ENCODE data around the gene RAD51B.

The RAD51B gene

DNA sequence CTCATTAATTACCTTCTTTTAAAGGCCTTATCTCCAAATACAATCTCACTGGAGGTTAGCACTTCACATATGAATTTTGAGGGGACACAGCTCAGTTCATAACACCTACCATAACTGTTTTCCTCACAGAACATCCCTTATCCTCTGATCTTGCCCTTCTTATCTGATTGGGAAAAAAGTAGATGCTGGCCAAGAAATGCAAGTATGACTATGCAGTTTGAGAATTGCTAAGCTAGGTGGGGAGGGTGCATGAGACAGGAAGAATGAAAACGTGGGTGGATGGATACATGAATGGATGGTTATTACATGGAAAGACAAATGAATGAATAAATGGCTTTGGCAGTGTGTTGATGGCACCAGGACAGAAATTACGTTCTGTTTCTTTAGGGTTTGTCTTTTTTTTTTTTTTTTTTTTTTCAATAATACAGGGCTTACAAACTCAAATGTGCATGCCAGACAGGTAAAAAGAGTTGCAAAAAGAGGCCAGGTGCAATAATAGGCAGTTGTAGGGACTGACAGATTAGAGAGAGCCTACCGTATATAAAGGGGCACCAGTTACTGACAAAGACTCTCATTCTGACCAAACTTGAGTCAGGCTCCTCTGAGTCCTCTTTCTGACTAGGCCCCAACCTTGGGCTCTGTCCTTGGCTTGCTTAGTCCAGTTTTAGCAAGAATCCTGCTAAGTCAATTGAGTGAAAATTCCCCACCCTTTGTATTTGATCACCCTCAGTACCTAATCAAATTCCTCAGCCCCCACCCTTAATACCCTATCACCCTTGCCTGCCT, 668.4 kb downstream of the RAD51B start:
- no peak for DNase-seq (ENCODE audit: low spot score)

DNA sequence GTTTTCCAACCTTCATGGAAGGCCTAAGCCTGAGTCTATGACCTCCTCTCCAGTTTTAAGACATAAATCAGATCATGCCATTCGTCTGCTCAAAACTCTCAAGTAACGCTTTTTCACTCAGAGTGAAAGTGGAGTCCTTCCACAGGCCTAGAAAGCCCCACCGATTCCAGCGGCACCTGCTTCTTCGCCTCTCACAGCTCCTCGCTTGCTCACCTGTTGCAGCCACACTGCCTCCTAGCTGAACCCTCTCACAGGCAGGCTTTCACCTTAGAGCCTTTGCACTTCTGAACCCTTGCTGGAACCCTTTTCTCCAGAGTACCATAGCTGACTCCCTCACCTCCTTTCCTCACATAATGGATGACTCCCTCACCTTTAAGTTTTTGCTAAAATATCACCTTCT, 672.2 kb downstream of the RAD51B start:
- DNase-seq (ENCODE audit: low spot score): no peak

DNA sequence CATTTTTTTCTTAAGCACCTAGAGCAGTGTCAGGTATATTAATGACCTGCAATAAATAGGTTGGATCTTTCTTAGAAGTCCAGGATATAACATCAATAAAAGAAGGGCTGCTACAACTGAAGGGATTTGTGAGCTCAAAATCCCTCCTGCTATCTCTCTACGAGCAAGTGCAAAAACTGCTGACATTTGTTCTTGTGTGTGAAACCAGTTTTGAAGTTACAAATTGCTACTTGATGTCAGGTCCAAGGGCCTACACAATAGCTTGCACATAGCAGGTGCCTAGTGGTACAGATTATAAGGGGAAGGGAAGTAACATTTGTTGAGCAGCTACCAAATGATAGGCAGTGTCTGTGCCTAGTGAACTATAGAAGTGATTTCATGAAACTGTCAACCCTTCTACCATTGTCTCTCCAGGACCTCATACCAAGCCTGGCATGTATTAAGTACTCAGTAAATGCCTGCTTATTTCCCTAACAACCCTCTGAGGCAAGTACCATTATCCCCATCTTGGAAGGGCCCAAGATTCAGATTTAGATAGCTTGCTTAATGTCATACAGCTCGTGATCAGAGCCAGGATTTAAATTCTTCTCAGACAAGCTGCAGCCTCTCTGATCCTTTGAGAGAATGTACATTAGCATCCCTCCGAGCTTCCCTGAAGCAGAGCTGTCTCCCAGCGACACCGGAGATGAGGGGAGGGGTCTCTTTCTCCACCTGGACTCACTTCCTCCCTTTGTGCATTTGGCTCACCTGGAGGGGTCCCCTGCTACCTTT, 673.0 kb downstream of the RAD51B start:
- DNase-seq (ENCODE audit: low spot score): no peak

DNA sequence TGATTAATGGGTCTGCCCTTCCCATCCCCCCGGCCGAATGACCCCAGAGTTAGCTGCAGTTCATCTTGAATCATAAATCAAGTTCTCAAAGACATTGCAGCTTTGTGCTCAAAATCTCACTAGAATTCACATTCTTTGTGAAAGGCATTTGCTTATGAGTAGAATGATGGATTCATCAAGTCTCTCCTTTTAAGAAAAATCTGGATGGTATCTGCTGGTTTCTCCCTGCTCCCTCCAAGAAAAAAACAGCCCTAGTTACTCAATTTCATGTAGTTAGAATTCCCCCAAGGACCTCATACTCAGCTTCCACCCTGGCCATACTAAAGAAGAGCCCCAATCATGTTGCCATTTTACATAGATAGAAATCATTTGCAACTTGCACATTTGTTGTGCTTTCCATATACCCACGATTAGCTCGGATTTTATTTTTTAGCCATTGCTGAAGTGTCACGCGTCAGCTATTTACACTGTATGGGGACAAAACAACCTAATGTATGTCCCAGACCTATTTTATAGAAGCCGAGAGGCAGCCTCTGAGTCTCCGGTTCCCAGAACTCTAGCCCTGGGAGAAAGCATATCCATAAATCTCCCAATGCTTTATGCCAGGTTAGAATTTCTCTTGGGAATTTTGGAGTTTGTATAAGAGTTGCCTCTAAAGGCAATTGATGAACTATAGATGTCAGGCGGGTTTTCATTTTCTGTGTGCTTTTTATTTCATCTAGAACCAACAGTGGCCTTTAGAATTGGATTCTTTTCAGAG, 673.8 kb downstream of the RAD51B start:
- no peak for DNase-seq (ENCODE audit: low spot score)

DNA sequence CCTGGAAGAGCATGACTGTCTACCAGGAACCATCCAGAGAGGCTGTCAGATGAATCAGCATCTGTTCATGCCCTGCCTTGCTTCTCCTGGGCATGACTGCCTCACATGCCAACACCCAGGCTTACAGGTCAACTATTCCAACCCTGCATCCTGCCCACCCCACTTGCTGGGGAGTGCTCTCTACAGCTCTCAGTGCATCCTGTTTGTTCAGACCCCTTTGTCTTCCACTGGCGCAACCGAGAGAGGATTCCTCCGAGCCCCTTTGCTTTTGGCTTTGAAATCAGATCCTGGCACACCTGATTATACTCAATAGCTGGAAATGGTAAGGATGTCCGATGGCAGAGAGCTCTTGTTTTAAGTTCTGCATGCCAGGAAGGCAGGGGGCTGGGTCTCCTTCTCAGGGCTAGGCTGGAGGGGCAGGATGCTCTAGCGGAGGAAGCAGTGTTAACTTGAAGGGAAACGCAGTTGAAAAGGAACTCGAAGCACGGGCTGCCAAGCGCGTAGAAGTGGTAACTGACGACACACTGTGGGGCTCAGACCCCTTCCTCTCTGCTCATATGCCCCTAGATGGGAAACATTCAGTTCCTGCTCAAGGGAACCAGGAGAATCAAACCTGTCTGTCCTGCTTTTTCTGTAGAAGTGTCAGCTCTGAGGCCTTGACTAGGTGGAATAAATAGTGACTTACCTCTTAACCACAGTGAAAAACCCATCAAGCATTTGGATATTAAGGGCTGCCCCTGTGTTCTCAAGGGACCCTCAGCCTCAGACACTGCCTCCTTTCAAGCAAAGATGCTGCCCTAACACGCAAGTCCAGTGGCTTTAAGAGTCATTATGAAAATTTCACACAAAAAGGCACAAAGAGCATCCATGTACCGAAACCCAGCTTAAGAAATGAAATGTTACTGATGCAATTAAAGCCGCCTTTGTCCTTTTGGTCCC, 675.8 kb downstream of the RAD51B start:
- DNase-seq (ENCODE audit: low spot score): no peak

DNA sequence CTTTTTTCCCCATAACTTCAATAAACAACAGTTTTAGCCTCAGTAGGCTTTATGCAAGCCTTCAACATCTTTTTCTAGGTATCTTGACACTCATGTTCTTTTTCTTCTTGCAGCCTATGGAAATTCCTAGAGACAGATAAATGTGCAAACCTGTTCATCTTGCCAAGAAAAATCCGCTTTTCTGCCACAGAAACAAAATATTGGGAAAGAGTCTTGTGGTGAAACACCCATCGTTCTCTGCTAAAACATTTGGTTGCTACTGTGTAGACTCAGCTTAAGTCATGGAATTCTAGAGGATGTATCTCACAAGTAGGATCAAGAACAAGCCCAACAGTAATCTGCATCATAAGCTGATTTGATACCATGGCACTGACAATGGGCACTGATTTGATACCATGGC, 677.4 kb downstream of the RAD51B start:
- DNase-seq (ENCODE audit: low spot score): no peak

DNA sequence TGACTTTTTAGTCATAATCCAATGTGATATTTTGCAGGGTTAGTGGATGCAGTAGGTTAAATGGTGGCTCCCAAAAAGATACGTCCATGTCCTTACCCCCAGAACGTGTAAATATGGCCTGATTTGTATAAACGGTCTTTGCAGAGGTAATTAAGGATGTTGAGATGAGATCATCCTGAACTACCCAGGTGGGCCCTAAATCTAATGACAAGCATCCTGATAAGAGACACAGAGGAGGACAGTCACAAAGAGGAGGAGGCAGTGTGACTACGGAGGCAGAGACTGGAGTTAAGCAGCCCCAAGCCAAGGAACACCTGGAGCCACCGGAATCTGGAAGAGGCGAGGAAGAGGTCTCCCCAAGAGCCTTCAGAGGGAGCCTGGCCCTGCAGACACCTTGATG, 679.9 kb downstream of the RAD51B start:
- no peak for DNase-seq (ENCODE audit: low spot score)

DNA sequence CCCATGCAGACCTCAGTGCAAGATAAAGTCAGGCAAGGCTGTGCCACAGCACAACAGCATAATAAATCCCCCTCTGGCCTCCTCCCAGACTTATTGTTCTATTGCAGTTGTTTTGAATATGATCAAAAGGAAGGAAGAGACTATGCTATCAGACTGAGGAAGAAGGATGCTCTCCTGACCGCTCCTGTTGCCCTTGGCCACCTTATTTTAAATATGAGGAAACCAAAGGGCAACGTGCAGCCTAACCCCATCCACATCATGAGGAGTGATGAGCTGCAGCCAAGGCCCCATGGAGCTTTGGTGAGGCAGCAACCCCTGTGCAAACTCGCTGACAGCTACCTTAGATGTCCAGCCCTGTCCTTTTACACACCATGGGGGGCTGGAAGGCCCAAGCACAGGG, 681.6 kb downstream of the RAD51B start:
- no peak for DNase-seq (ENCODE audit: low spot score)

DNA sequence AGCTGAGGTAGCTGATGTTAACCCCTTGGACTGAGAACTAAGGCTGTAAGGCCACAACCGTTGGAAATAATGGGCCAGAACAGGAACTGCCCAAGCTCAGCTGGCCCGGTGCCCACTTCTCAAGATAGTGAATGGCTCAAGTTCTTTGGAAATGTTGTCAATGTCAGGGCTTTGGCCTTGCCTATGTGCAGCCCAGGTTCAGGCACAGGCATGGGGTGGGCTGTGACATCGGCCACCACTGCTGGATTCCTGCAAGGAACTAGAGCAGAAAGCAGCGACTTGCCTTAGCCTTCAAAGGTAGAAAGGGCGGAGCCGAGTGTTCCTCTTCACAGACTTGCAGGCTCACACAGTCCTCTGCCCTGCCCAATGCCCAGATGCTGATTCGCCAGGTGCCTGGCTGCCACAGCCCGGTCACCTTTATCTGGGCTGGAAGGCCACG, 682.1 kb downstream of the RAD51B start:
- no peak for DNase-seq (ENCODE audit: low spot score)

- no peak for DNase-seq (ENCODE audit: low spot score)
These were observed 682.7 kb downstream of the RAD51B start for GRCh38 chr14:68502230-68502629.

DNA sequence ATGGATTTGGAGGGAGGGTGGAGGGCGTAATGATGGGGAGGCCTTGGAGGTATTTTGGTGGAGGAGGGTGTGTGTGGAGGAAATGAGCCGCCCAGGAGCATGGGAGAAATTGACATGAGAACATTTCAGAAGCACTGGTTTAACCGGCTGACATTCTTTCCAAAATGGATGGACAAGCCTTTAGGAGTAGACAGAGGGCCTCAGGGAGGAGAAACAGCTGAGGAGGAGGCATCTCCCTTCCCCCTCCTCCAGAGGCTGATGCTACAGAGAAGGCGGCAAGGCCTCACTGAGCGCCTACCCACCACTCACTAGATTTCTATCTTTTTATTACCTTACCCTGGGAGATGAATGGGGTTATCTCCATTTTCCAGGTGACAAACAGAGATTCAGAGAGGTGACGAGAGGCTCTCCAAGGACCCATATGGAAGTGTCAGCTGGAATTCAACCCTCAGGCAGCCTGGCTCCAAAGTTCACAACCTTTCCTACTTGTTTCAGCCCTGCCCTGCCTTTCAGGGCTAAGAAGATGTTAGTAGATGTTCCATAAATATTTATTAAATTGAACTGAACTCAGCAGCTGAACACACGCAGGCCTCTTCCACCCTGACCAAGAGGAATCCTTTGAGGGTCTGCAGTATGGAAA, 683.7 kb downstream of the RAD51B start:
- no peak for DNase-seq (ENCODE audit: low spot score)

- DNase-seq (ENCODE audit: low spot score): no peak
These were observed 685.3 kb downstream of the RAD51B start for GRCh38 chr14:68504861-68505260.

DNA sequence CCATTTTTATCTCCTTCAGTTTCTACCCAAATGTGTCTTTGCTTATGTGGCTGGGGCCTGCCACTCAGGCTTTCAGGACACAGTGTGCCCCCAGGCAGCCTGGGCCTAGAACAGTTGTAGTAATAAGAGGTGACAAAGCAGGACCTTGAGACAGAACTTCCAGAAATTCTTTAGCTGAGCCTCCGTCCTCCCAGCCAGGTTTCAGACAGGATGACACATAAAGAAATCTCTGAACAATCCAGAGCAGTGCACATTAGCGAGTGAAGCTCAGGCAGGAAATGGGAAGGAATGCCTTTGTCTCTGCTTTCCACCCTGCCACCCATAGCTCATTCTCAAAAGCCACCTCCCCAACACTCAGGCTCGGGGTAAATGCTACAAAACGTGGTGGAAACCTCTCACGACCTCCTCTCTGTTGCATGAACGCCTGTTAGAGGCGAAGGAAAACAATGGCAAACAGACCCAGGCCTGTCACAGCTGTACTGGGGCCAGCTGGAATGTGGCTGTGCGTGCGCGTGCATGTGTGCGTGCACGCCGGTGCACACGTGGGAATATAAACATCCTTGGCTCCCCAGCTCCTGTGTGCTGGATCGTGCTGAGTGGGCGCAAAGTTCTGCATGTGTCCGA, 686.6 kb downstream of the RAD51B start:
- no peak for DNase-seq (ENCODE audit: low spot score)

- DNase-seq (ENCODE audit: low spot score): no peak
These were observed 687.3 kb downstream of the RAD51B start for GRCh38 chr14:68506645-68507419.

DNA sequence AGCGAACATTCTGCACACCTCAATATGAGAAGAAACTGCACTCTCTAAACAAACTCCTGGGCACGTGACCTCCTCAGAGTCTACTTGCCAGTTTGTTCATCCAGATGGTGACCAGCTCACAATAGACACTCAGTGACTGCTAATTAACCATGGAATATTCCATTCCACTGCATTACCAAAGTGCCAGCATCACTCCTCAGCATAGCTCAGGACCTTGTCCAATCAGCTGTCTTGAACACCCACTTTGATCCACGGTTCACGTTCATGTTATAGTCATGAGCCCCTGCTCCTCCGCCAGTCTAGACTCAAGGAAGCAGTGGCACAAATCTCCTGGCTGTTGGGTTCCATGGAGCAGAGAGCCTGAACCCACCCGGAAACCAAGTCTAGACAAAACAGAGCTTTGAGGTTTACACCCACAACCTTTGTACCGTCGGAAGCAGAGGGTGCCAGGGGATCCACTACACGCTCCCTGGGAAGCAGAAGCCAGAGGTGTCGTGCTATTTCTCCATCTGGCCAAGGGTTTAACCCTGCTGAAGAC, 688.0 kb downstream of the RAD51B start:
- DNase-seq (ENCODE audit: low spot score): no peak

DNA sequence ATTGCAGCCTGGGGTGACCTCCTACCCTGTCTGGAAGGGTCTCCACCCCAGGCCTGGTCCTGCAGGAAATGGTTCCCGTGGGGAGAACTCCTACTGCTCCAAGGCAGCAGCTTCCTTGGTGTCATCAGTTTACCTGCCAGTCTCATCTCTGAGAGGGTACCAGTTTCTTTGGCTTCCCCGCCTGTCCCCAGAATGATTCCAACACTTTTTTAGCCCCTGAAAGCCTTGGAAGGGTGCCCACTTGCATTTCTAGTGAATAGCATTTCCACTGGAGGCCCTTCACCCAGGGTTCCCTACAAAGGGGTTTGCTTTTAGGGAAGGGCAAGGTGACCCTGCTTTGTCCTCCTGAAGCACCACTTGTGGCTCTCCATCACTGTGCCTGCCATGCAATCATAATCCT, 689.0 kb downstream of the RAD51B start:
- DNase-seq (ENCODE audit: low spot score): no peak

GRCh38 chr14:68509188-68509983, 689.8 kb downstream of the RAD51B start:
- no peak for DNase-seq (ENCODE audit: low spot score)

- no peak for DNase-seq (ENCODE audit: low spot score)
These were observed 690.9 kb downstream of the RAD51B start for GRCh38 chr14:68510201-68511128.
